ENCODE data around the gene BTF3L4. TPM values are rescaled to one million over a fixed set of nuclear protein-coding genes. Genes with fewer than 3 reads are reported as not detected.
"Not testable (repeated sequence)": the region's sequence is repeated elsewhere in the genome, so short reads cannot be mapped to it uniquely, and the experiment has no call there.

Gene BTF3L4
- total RNA-seq (2014; rRNA removed; shearing (Covaris generic)): 105 and 123 TPM in 2 replicates

- H3K9me3 ChIP-seq (replicated peaks): no peaks in the 10 kb centered on the region
- H3K27ac ChIP-seq: peak within 1 kb of the TSS; percentile 77
- peak within 1 kb of the TSS; percentile 91 for H3K4me3 ChIP-seq
- H3K36me3 ChIP-seq: peaks cover 26% of the 10 kb centered on the region
- H3K4me1 ChIP-seq: peaks cover 11% of the 10 kb centered on the region
- H3K27me3 ChIP-seq: no peaks in the 10 kb centered on the region
- DNase-seq: peak; percentile 96 to 97
These were observed at the start of gene BTF3L4 for GRCh38 chr1:52056163-52056936. TSS of gene BTF3L4 (plus strand) at chr1:52056295. CDS start at chr1:52059848, 3,553 bp downstream.

GRCh38 chr1:52007215-52008002 lies 48.7 kb upstream of the BTF3L4 start:
- Histone ChIP-seq H3K9me3 (replicated peaks) (no peaks in the 10 kb centered on the region), H3K36me3 (no peaks in the 10 kb centered on the region), H3K27ac (no peak overlapping the region), H3K4me1 (no peaks in the 10 kb centered on the region), H3K4me3 (no peak overlapping the region), H3K27me3 (0 out of 2 replicates have a peak, but pooled peaks cover 5% of the 10 kb centered on the region)
- no peak for DNase-seq

GRCh38 chr1:52008071-52008809 lies 47.9 kb upstream of the BTF3L4 start:
- Histone ChIP-seq H3K9me3 (replicated peaks) (no peaks in the 10 kb centered on the region), H3K36me3 (no peaks in the 10 kb centered on the region), H3K27ac (no peak overlapping the region), H3K4me1 (no peaks in the 10 kb centered on the region), H3K4me3 (no peak overlapping the region), H3K27me3 (0 out of 2 replicates have a peak, but pooled peaks cover 5% of the 10 kb centered on the region)
- DNase-seq: no peak

- H3K27me3 ChIP-seq: no peaks in the 10 kb centered on the region
- no peaks in the 10 kb centered on the region for H3K9me3 ChIP-seq (replicated peaks)
- H3K36me3 ChIP-seq: peaks cover 2% of the 10 kb centered on the region; the same call in 1 of the 2 replicates
- DNase-seq: no peak
- no peak overlapping the region for H3K4me3 ChIP-seq
- no peaks in the 10 kb centered on the region for H3K4me1 ChIP-seq
- no peak overlapping the region for H3K27ac ChIP-seq
These were observed 34.0 kb upstream of the BTF3L4 start for GRCh38 chr1:52022133-52022532.

- Histone ChIP-seq H3K4me3 (no peak overlapping the region), H3K9me3 (replicated peaks) (no peaks in the 10 kb centered on the region), H3K36me3 (peaks cover 2% of the 10 kb centered on the region; the same call in 1 of the 2 replicates), H3K27me3 (no peaks in the 10 kb centered on the region), H3K27ac (no peak overlapping the region), H3K4me1 (no peaks in the 10 kb centered on the region)
- no peak for DNase-seq
These were observed 29.8 kb upstream of the BTF3L4 start for GRCh38 chr1:52026278-52026677.

GRCh38 chr1:52028328-52028727 lies 27.8 kb upstream of the BTF3L4 start:
- no peak for DNase-seq
- peaks cover 7% of the 10 kb centered on the region for H3K36me3 ChIP-seq
- no peaks in the 10 kb centered on the region for H3K27me3 ChIP-seq
- H3K4me1 ChIP-seq: peaks cover 4% of the 10 kb centered on the region; the same call in 1 of the 2 replicates
- no peak overlapping the region for H3K27ac ChIP-seq
- no peak overlapping the region for H3K4me3 ChIP-seq
- no peaks in the 10 kb centered on the region for H3K9me3 ChIP-seq (replicated peaks)

GRCh38 chr1:52028839-52029238 lies 27.3 kb upstream of the BTF3L4 start:
- H3K36me3 ChIP-seq; H3K9me3 ChIP-seq (replicated peaks); H3K27ac ChIP-seq; DNase-seq; H3K4me1 ChIP-seq; H3K27me3 ChIP-seq; H3K4me3 ChIP-seq: not testable (repeated sequence)

GRCh38 chr1:52032124-52032784 lies 23.8 kb upstream of the BTF3L4 start:
- Histone ChIP-seq H3K4me1 (peaks cover 4% of the 10 kb centered on the region; the same call in 1 of the 2 replicates), H3K27me3 (no peaks in the 10 kb centered on the region), H3K4me3 (peak overlapping the region; percentile 80), H3K9me3 (replicated peaks) (no peaks in the 10 kb centered on the region), H3K27ac (no peak overlapping the region), H3K36me3 (peaks cover 5% of the 10 kb centered on the region; the same call in 1 of the 2 replicates)
- no peak for DNase-seq

- Histone ChIP-seq H3K36me3 (peaks cover 5% of the 10 kb centered on the region; the same call in 1 of the 2 replicates), H3K27ac (peak overlapping the region; percentile 78), H3K4me1 (peaks cover 4% of the 10 kb centered on the region; the same call in 1 of the 2 replicates), H3K9me3 (replicated peaks) (no peaks in the 10 kb centered on the region), H3K4me3 (peak overlapping the region; percentile 80), H3K27me3 (no peaks in the 10 kb centered on the region)
- DNase-seq: peak; percentile 55
These were observed 23.3 kb upstream of the BTF3L4 start for GRCh38 chr1:52032785-52033131.

- Histone ChIP-seq H3K27me3 (no peaks in the 10 kb centered on the region), H3K4me3 (peak within 1 kb of the TSS; percentile 80), H3K27ac (peak within 1 kb of the TSS; percentile 78), H3K4me1 (peaks cover 4% of the 10 kb centered on the region; the same call in 1 of the 2 replicates), H3K36me3 (peaks cover 5% of the 10 kb centered on the region; the same call in 1 of the 2 replicates), H3K9me3 (replicated peaks) (no peaks in the 10 kb centered on the region)
- DNase-seq: peak; percentile 92 to 95
These were observed 22.7 kb upstream of the BTF3L4 start, which contains the start of gene KTI12 for GRCh38 chr1:52033190-52034049. TSS of gene KTI12 (minus strand) at chr1:52033810. CDS start at chr1:52033761, 49 bp downstream.

GRCh38 chr1:52034050-52034384 lies 22.1 kb upstream of the BTF3L4 start:
- no peak for DNase-seq
- Histone ChIP-seq H3K36me3 (peaks cover 5% of the 10 kb centered on the region; the same call in 1 of the 2 replicates), H3K4me1 (peaks cover 4% of the 10 kb centered on the region; the same call in 1 of the 2 replicates), H3K27ac (peak overlapping the region; percentile 78), H3K9me3 (replicated peaks) (no peaks in the 10 kb centered on the region), H3K4me3 (peak overlapping the region; percentile 80), H3K27me3 (no peaks in the 10 kb centered on the region)

GRCh38 chr1:52037402-52037814 lies 18.7 kb upstream of the BTF3L4 start:
- H3K9me3 ChIP-seq (replicated peaks): no peaks in the 10 kb centered on the region
- no peak overlapping the region for H3K4me3 ChIP-seq
- H3K36me3 ChIP-seq: peaks cover 2% of the 10 kb centered on the region; the same call in 1 of the 2 replicates
- peaks cover 1% of the 10 kb centered on the region; the same call in 1 of the 2 replicates for H3K4me1 ChIP-seq
- DNase-seq: no peak
- H3K27me3 ChIP-seq: no peaks in the 10 kb centered on the region
- H3K27ac ChIP-seq: no peak overlapping the region

GRCh38 chr1:52037909-52038308 lies 18.2 kb upstream of the BTF3L4 start:
- no peaks in the 10 kb centered on the region for H3K4me1 ChIP-seq
- H3K27me3 ChIP-seq: no peaks in the 10 kb centered on the region
- H3K27ac ChIP-seq: no peak overlapping the region
- H3K4me3 ChIP-seq: no peak overlapping the region
- no peak for DNase-seq
- no peaks in the 10 kb centered on the region for H3K9me3 ChIP-seq (replicated peaks)
- peaks cover 2% of the 10 kb centered on the region; the same call in 1 of the 2 replicates for H3K36me3 ChIP-seq

All from SJCRH30 (cell line).